Loucy (cell line): ENCODE results near the gene ITGB5.

Experiments used
- EZH2phosphoT487 ChIP-seq: fragments of 200-600 bp; IDR thresholded peaks from 2 replicates; pipeline ENCODE4 v1.6.1; 2018; ENCODE audit warnings: antibody characterized with exemption, mild to moderate bottlenecking, moderate library complexity, borderline replicate concordance
- TF ChIP-seq, protein P1 (sequence below): fragments of 200-600 bp; sonication (generic); conservative IDR thresholded peaks from 2 replicates; pipeline ENCODE4 v1.5.1; 2014; ENCODE audit warnings: mild to moderate bottlenecking, antibody characterized with exemption, low read length

DNA sequence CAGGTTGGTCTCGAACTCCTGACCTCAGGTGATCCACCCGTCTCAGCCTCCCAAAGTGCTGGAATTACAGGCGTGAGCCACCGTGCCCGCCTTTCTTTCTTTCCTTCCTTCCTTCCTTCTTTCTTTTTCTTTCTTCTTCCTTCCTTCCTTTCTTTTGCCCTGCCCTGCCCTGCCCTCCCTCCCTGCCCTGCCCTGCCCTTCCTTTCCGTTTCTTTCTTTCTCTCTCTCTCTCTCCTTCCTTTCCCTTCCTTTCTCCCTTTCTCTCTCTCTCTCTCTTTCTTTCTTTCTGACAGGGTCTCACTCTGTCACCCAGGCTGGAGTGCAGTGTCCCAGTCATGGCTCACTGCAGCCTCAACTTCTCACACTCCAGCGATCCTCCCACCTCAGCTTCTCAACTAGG lies 82.3 kb downstream of the ITGB5 start:
- TF ChIP-seq, protein P1, sequence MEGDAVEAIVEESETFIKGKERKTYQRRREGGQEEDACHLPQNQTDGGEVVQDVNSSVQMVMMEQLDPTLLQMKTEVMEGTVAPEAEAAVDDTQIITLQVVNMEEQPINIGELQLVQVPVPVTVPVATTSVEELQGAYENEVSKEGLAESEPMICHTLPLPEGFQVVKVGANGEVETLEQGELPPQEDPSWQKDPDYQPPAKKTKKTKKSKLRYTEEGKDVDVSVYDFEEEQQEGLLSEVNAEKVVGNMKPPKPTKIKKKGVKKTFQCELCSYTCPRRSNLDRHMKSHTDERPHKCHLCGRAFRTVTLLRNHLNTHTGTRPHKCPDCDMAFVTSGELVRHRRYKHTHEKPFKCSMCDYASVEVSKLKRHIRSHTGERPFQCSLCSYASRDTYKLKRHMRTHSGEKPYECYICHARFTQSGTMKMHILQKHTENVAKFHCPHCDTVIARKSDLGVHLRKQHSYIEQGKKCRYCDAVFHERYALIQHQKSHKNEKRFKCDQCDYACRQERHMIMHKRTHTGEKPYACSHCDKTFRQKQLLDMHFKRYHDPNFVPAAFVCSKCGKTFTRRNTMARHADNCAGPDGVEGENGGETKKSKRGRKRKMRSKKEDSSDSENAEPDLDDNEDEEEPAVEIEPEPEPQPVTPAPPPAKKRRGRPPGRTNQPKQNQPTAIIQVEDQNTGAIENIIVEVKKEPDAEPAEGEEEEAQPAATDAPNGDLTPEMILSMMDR: no peak
- TF ChIP-seq EZH2phosphoT487: no peak
